ENCODE measurements around the gene GLP1R. TPM values are rescaled to one million over a fixed set of nuclear protein-coding genes. Genes with fewer than 3 reads are reported as not detected.

GLP1R gene
- total RNA-seq, 1 experiment from 2014 or later = not detected

DNA sequence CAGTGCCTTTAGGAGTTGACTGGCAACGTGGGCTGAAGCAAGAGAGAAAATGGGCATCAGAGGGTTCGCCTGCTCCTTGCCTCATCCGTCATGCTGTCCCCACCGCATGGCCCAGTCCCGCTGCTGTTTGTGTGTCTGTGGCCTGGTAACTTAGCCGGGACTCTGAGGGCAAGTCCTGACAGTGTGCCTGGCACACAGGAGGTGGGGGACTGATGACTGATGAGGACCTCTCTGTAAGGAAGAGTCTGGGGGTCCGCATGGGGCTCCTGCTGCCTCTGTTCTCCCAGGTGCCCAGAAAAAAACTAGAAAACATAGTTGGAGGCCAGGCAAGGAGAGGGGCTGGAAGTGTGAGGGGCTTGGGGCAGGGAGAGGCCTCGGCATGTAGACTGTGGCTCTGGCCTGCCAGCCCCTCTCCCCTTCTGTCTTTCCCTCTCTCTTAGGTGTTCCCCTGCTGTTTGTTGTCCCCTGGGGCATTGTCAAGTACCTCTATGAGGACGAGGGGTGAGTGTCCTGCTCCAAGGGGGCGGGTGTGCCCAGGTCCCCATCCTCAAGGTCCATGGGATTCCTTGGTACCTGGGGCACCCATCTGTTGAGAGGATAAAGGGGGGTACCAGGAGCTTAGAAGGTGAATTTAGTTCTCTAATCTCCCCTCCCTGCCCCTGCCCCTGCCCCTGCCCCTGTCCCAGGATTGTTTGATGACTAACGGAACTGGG is 29.5 kb downstream of the GLP1R start:
- intact Hi-C loops (cut with micrococcal nuclease) = no loop called here
- Histone ChIP-seq H3K4me1 (ENCODE audit: control insufficient read depth in 1 of 2, insufficient read depth in 2 of 2, low read length in 2 of 2) (no peaks in the 10 kb centered on the region), H4K20me1 (ENCODE audit: insufficient read depth) (no peaks in the 10 kb centered on the region), H3K9ac (ENCODE audit: low read length) (no peak overlapping the region), H3K4me3 (replicated peaks in 1 of 2; ENCODE audit: low read depth in 1 of 2, low read length in 2 of 2) (no peak overlapping the region), H3K27me3 (ENCODE audit: insufficient read depth, low read length) (peaks cover 14% of the 10 kb centered on the region; the same call in 1 of the 2 replicates), H3K36me3 (ENCODE audit: control insufficient read depth in 1 of 2, insufficient read depth in 2 of 2, low read length in 2 of 2) (no peaks in the 10 kb centered on the region), H3K4me2 (ENCODE audit: low read length) (no peak overlapping the region), H3K27ac (ENCODE audit: low read depth, low read length) (no peak overlapping the region), H3K9me2 (ENCODE audit: insufficient read depth) (no peaks in the 10 kb centered on the region), H3K9me3 (ENCODE audit: control insufficient read depth in 1 of 2, insufficient read depth in 1 of 2, low read depth in 1 of 2, low read length in 2 of 2) (no peaks in the 10 kb centered on the region), H2AFZ (ENCODE audit: low read depth, low read length, poor library complexity, severe bottlenecking) (no peak overlapping the region), H3K79me2 (ENCODE audit: insufficient read depth, low read length) (no peaks in the 10 kb centered on the region)
- BruUV-seq (replicated peaks) = no TSS peak
- POLR2A ChIA-PET = no interaction called here
- RAD21 ChIA-PET (ENCODE audit: low non-redundant PET in 1 of 2, low total read pairs in 2 of 2, uncharacterized antibody in 2 of 2, unreplicated experiment in 2 of 2) = no interaction called here
- TF ChIP-seq POLR2AphosphoS5 (IDR thresholded peaks at IDR 0.05; ENCODE audit: low read depth, low read length) (no peak), TCF7L2 (IDR thresholded peaks at IDR 0.05; ENCODE audit: borderline replicate concordance, extremely low read depth, insufficient read depth, insufficient read length) (no peak)
- no peak for ATAC-seq
- DNase-seq (ENCODE audit: low read depth, low spot score) = no peak
- CTCF ChIA-PET = no interaction called here

DNA sequence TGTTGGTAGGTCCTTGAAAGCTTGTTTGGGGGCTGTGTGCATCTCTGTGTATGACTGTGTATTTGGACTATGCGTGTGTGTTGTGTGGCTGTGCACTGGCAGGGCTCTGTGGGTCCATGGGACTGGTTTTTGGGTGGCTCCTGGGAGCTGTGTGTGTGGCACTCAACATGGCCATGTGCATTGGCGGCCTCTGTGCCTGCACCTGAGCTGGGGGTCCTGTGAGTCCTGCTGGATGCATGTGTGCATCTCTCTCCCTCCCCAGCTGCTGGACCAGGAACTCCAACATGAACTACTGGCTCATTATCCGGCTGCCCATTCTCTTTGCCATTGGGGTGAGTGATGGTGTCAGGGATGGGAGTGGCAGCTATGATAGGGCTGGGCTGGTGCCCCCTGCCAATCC is 30.1 kb downstream of the GLP1R start:
- no TSS peak for BruUV-seq (replicated peaks)
- H3K36me3 ChIP-seq (ENCODE audit: control insufficient read depth in 1 of 2, insufficient read depth in 2 of 2, low read length in 2 of 2) = no peaks in the 10 kb centered on the region
- CTCF ChIA-PET = no interaction called here
- no peak for TF ChIP-seq CEBPB (IDR thresholded peaks at IDR 0.05; ENCODE audit: low read depth)
- TF ChIP-seq ZFX (IDR thresholded peaks at IDR 0.05) = no peak
- TF ChIP-seq POLR2A (IDR thresholded peaks at IDR 0.05; ENCODE audit: borderline replicate concordance, extremely low read depth, insufficient read depth, insufficient read length) = no peak
- TF ChIP-seq, protein P1, sequence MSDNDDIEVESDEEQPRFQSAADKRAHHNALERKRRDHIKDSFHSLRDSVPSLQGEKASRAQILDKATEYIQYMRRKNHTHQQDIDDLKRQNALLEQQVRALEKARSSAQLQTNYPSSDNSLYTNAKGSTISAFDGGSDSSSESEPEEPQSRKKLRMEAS (IDR thresholded peaks at IDR 0.05) = no peak
- TF ChIP-seq TCF7L2 (IDR thresholded peaks at IDR 0.05; ENCODE audit: borderline replicate concordance, extremely low read depth, insufficient read depth, insufficient read length) = no peak
- TF ChIP-seq CBX3 (IDR thresholded peaks at IDR 0.05; ENCODE audit: low read depth) = no peak
- TF ChIP-seq EZH2 (IDR thresholded peaks at IDR 0.05) = no peak
- no peak for TF ChIP-seq EGR1 (IDR thresholded peaks at IDR 0.05; ENCODE audit: low read depth)
- TF ChIP-seq, protein P2, sequence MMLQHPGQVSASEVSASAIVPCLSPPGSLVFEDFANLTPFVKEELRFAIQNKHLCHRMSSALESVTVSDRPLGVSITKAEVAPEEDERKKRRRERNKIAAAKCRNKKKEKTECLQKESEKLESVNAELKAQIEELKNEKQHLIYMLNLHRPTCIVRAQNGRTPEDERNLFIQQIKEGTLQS (IDR thresholded peaks at IDR 0.05) = no peak
- TF ChIP-seq, protein P3, sequence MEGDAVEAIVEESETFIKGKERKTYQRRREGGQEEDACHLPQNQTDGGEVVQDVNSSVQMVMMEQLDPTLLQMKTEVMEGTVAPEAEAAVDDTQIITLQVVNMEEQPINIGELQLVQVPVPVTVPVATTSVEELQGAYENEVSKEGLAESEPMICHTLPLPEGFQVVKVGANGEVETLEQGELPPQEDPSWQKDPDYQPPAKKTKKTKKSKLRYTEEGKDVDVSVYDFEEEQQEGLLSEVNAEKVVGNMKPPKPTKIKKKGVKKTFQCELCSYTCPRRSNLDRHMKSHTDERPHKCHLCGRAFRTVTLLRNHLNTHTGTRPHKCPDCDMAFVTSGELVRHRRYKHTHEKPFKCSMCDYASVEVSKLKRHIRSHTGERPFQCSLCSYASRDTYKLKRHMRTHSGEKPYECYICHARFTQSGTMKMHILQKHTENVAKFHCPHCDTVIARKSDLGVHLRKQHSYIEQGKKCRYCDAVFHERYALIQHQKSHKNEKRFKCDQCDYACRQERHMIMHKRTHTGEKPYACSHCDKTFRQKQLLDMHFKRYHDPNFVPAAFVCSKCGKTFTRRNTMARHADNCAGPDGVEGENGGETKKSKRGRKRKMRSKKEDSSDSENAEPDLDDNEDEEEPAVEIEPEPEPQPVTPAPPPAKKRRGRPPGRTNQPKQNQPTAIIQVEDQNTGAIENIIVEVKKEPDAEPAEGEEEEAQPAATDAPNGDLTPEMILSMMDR (IDR thresholded peaks at IDR 0.05 in 2 of 3, conservative IDR thresholded peaks at IDR 0.05 in 1 of 3; ENCODE audit: borderline replicate concordance in 1 of 3, insufficient read depth in 1 of 3, low read depth in 2 of 3, low read length in 2 of 3) = no peak
- TF ChIP-seq SP1 (IDR thresholded peaks at IDR 0.05; ENCODE audit: low read depth) = no peak
- no peak for TF ChIP-seq JUND (IDR thresholded peaks at IDR 0.05)
- TF ChIP-seq, protein P4, sequence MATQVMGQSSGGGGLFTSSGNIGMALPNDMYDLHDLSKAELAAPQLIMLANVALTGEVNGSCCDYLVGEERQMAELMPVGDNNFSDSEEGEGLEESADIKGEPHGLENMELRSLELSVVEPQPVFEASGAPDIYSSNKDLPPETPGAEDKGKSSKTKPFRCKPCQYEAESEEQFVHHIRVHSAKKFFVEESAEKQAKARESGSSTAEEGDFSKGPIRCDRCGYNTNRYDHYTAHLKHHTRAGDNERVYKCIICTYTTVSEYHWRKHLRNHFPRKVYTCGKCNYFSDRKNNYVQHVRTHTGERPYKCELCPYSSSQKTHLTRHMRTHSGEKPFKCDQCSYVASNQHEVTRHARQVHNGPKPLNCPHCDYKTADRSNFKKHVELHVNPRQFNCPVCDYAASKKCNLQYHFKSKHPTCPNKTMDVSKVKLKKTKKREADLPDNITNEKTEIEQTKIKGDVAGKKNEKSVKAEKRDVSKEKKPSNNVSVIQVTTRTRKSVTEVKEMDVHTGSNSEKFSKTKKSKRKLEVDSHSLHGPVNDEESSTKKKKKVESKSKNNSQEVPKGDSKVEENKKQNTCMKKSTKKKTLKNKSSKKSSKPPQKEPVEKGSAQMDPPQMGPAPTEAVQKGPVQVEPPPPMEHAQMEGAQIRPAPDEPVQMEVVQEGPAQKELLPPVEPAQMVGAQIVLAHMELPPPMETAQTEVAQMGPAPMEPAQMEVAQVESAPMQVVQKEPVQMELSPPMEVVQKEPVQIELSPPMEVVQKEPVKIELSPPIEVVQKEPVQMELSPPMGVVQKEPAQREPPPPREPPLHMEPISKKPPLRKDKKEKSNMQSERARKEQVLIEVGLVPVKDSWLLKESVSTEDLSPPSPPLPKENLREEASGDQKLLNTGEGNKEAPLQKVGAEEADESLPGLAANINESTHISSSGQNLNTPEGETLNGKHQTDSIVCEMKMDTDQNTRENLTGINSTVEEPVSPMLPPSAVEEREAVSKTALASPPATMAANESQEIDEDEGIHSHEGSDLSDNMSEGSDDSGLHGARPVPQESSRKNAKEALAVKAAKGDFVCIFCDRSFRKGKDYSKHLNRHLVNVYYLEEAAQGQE (IDR thresholded peaks at IDR 0.05; ENCODE audit: low read depth) = no peak
- no peak for TF ChIP-seq POLR2AphosphoS5 (IDR thresholded peaks at IDR 0.05; ENCODE audit: low read depth, low read length)
- TF ChIP-seq SIN3A (IDR thresholded peaks at IDR 0.05; ENCODE audit: low read depth) = no peak
- TF ChIP-seq RAD21 (IDR thresholded peaks at IDR 0.05; ENCODE audit: low read depth) = no peak

More for the DNA sequence above, 30.1 kb downstream of the GLP1R start:
- DNase-seq (ENCODE audit: low read depth, low spot score) = no peak
- H4K20me1 ChIP-seq (ENCODE audit: insufficient read depth) = no peaks in the 10 kb centered on the region
- H2AFZ ChIP-seq (ENCODE audit: low read depth, low read length, poor library complexity, severe bottlenecking) = no peak overlapping the region
- no peaks in the 10 kb centered on the region for H3K9me3 ChIP-seq (ENCODE audit: control insufficient read depth in 1 of 2, insufficient read depth in 1 of 2, low read depth in 1 of 2, low read length in 2 of 2)
- POLR2A ChIA-PET = no interaction called here
- no peaks in the 10 kb centered on the region for H3K4me1 ChIP-seq (ENCODE audit: control insufficient read depth in 1 of 2, insufficient read depth in 2 of 2, low read length in 2 of 2)
- H3K9ac ChIP-seq (ENCODE audit: low read length) = no peak overlapping the region
- H3K4me2 ChIP-seq (ENCODE audit: low read length) = no peak overlapping the region
- RAD21 ChIA-PET (ENCODE audit: low non-redundant PET in 1 of 2, low total read pairs in 2 of 2, uncharacterized antibody in 2 of 2, unreplicated experiment in 2 of 2) = no interaction called here
- no peaks in the 10 kb centered on the region for H3K9me2 ChIP-seq (ENCODE audit: insufficient read depth)
- no peaks in the 10 kb centered on the region for H3K79me2 ChIP-seq (ENCODE audit: insufficient read depth, low read length)
- no peak for ATAC-seq
- peaks cover 17% of the 10 kb centered on the region; the same call in 1 of the 2 replicates for H3K27me3 ChIP-seq (ENCODE audit: insufficient read depth, low read length)
- H3K4me3 ChIP-seq (replicated peaks in 1 of 2; ENCODE audit: low read depth in 1 of 2, low read length in 2 of 2) = no peak overlapping the region
- intact Hi-C loops (cut with micrococcal nuclease) = no loop called here
- no peak overlapping the region for H3K27ac ChIP-seq (ENCODE audit: low read depth, low read length)
